GM10248 (cell line): Measurements from ENCODE around the gene SCTR.
"Not testable (repeated sequence)": the region's sequence is repeated elsewhere in the genome, so short reads cannot be mapped to it uniquely, and the experiment has no call there.

Experiments used
- CTCF ChIA-PET: fragments of 300-600 bp; sonication (Branson Sonifier 250); formaldehyde crosslinking; extraction: SDS; loops from one replicate; lab custom pipeline; 2021; ENCODE audit warnings: antibody characterized with exemption; lab: Yijun Ruan, JAX
- POLR2A ChIA-PET: fragments of 350-650 bp; sonication (Branson Sonifier 250); formaldehyde crosslinking; extraction: SDS; loops from one replicate; lab custom pipeline; 2020; ENCODE audit warnings: antibody characterized with exemption; lab: Yijun Ruan, JAX
- DNase-seq: peaks from one replicate; pipeline ENCODE4 v3.0.0; 2012; ENCODE audit errors: extremely low spot score
- TF ChIP-seq, protein P1 (sequence below): IDR thresholded peaks from 2 replicates; pipeline ENCODE4 v1.5.1; 2012; ENCODE audit warnings: mild to moderate bottlenecking, low read depth; ENCODE audit errors: extremely low read depth, missing control alignments, control extremely low read depth

Gene SCTR

DNA sequence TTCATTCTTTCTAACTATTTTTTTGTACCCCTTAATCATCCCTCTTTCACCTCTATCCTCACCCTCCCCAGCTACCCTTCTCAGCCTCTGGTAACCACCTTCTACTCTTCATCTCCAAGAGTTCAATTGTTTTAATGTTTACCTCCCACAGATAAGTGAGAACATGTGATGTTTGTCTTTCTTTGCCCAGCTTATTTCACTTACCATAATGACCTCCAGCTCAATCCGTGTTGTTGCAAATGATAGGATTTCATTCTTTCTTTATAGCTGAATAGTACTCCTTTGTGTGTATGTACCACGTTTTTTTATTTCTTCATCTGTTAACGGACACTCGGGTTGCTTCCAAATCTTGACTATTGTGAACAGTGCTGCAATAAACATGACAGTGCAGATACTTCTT lies 114.8 kb downstream of the SCTR start:
- ChIA-PET POLR2A (no interaction called here), CTCF (interaction anchor here (1.0 to 8.6 kb wide), 10 partner anchors 9 to 251 kb away, joined by 3 to 110 read pairs (median 4); no protein-coding TSS in a partner anchor)
- TF ChIP-seq, protein P1, sequence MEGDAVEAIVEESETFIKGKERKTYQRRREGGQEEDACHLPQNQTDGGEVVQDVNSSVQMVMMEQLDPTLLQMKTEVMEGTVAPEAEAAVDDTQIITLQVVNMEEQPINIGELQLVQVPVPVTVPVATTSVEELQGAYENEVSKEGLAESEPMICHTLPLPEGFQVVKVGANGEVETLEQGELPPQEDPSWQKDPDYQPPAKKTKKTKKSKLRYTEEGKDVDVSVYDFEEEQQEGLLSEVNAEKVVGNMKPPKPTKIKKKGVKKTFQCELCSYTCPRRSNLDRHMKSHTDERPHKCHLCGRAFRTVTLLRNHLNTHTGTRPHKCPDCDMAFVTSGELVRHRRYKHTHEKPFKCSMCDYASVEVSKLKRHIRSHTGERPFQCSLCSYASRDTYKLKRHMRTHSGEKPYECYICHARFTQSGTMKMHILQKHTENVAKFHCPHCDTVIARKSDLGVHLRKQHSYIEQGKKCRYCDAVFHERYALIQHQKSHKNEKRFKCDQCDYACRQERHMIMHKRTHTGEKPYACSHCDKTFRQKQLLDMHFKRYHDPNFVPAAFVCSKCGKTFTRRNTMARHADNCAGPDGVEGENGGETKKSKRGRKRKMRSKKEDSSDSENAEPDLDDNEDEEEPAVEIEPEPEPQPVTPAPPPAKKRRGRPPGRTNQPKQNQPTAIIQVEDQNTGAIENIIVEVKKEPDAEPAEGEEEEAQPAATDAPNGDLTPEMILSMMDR = no peak
- DNase-seq = no peak

DNA sequence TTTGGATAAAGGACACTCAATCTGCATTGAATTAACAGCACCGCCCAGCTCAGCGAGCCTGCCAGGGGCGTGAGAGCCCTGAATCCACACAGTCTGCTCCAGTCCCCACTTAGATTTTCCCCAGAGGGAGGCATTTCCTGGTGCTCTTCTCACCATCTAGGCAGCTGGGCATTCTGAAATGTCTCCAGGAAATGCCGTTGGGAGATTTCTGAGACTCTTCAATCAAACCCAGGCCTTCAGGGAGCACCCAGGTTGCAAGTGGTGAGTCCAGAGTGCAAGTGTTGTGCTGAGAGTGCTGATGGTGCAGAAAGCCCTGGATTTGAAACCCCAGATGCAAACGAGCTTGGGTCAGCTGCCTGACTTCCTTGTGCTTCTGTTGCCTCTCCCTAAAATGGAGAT lies 116.1 kb downstream of the SCTR start:
- DNase-seq = no peak
- ChIA-PET POLR2A (no interaction called here), CTCF (interaction anchor here (0.7 to 8.6 kb wide), 10 partner anchors 7 to 80 kb away, joined by 3 to 110 read pairs (median 5); no protein-coding TSS in a partner anchor)
- TF ChIP-seq, protein P1 = no peak

DNA sequence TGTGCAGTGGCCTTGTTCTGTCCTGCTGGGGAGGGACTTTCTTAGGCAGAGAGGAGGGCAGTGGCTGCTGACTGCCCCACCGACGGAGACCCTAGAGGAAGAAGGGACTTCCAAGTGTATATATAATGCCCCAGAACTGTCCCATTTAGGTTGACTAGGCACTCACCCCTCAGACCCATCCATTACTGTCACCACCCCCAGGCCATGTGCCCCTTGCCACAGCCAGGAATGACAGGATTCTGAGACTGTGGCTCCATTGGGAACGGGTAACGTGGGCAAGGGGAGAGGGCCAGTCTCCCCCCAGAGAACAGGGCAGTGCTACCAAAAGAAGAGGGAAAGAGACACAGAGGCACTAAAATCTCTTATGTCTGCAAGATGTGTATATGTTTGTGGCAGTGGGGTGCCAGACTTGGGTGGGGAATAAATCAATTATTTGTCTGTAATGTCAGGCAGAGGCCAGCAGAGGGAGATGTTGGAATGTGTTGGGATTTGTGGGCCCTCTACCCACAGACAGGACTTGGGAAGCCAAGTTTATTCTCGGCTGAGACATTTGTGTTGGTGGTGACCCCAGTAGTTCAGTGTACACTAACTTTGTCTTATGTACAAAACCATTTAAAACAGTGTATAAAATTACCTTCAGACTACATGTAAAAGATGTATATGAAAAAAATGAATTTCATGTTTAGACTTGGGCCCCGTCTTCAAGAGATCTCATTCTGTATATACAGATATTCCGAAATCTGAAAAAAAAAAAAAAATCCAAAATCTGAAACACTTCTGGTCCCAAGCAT lies 116.7 kb downstream of the SCTR start:
- TF ChIP-seq, protein P1 = peak; percentile 68
- DNase-seq = peak; percentile 73
- ChIA-PET CTCF (interaction anchor here (0.7 to 10.9 kb wide), 16 partner anchors 9 to 80 kb away, joined by 3 to 110 read pairs (median 4); no protein-coding TSS in a partner anchor), POLR2A (no interaction called here)

DNA sequence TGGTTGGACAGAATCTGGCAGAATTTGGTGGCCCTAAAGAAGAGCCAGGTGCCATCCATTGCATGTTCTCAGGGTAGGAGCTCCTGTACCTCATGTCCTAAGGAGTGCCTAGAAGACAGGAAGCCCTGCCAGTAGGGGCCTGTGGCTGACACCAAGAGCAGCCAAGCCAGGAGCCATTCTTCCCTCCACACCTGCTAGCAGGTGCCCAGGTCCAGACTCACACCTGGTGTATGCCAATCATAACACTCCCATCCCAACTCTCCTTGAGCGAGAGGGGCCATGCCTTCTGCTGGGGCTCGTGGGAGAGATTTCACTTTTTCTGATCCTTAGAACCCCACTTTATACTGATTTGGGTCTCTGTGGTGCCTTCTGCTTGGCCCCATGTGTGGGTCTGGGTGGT lies 119.1 kb downstream of the SCTR start:
- TF ChIP-seq, protein P1 = no peak
- CTCF ChIA-PET = interaction anchor here (0.7 to 10.9 kb wide), 7 partner anchors 9 to 82 kb away, joined by 3 to 105 read pairs (median 4); no protein-coding TSS in a partner anchor
- POLR2A ChIA-PET = no interaction called here

DNA sequence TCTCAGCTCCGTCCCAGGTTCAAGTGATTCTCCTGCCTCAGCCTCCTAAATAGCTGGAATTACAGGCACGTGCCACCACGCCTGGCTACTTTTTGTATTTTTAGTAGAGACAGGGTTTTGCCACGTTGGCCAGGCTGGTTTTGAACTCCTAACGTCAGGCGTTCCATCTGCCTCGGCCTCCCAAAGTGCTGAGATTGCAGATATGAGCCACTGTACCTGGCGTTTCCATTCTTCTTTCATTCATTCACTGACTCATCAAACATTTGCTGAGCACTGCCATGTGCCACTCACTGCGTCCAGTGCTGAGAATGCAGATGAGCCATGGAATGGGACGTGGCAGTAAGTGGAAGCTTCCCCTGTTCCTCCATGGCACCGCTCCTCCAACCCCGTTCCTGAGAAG lies 120.7 kb downstream of the SCTR start:
- CTCF ChIA-PET = interaction anchor here (0.6 to 10.9 kb wide), 2 partner anchors 9 to 75 kb away, joined by 3 to 105 read pairs; no protein-coding TSS in a partner anchor
- POLR2A ChIA-PET = not testable (repeated sequence)

More for the DNA sequence above, 119.1 kb downstream of the SCTR start:
- DNase-seq = no peak

DNA sequence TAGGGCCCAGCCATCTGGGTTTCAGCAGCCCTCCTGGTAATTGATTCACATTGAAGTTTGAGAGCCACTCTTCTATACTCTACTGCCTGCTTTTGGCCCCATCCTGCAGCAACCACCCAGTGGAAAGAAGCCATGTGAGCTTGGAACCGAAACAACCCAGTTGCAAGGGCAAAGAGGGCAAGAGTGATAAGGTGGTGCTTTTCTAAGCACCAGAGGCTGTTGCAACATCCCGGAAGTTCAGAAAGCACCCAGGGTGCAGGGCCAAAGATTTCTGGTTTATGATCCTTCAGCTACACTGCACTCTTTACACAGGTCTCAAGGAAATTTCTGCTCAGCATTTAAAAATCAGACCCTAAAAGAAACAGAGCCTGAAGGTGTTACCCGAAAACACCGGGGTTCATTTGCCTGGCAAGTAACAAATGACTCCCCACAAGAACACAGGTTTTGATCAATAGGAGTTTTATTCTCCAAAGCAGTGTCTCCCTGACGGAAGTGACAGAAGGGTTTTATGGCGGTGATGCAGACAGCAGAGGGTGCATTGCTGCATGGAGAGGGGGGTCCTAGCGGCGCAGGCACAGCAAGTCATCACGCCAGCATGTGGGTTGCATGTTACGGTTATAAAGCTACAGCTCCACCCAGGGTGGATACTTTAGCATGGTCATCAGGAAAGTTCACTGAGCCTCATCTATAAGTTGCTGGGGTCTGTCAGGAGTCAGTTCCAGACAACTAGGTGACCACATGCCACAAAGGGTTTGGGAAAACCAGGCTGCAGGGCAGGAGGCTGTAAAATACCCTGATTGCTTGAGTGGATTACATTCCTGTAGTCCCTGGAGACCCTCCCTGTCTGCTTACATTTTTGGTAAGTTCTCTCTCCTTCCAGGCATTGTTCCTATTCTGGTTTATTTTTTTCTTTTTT lies 121.4 kb downstream of the SCTR start:
- POLR2A ChIA-PET = no interaction called here
- CTCF ChIA-PET = interaction anchor here (0.6 to 10.9 kb wide), 2 partner anchors 9 to 76 kb away, joined by 3 to 105 read pairs; no protein-coding TSS in a partner anchor
- no peak for DNase-seq
- TF ChIP-seq, protein P1 = no peak

More for the DNA sequence above, 120.7 kb downstream of the SCTR start:
- not testable (repeated sequence) for DNase-seq
